H1 (cell line): ENCODE measurements around the gene RGP1. TPM values are rescaled to one million over a fixed set of nuclear protein-coding genes. Genes with fewer than 3 reads are reported as not detected.

ENCODE experiments used
- CREB1 ChIP-seq: IDR thresholded peaks from 2 replicates; pipeline ENCODE4 v1.6.1; 2012; ENCODE audit warnings: inconsistent platforms
- polyA plus RNA-seq, 7 experiments: library from polyadenylated mRNA; depleted of rRNA in 3 of 7; stranded (reverse) in 5 of 7; unstranded in 2 of 7; fragments of >200 nt in 5 of 7; fragments of 200-250 nt in 2 of 7; gene quantifications; 1 replicate in 5 of 7; 2 replicates in 1 of 7; 4 replicates in 1 of 7; pipeline versions ENCODE4 v1.2.1 to v1.2.3, GENCODE V29; 2011 to 2013; ENCODE audit warnings: missing spikeins in 2 of 7, mixed read lengths in 2 of 7
- total RNA-seq: library from RNA; stranded (reverse); fragmentation: NEBNext Ultra II Directional; extraction: Animal tissue kit (Norgen Biotek cat#: 25700); gene quantifications from 2 replicates; pipeline ENCODE4 v1.2.1, GENCODE V29; 2021
- TF ChIP-seq, protein P1 (sequence below): IDR thresholded peaks from 2 replicates; pipeline ENCODE4 v1.6.1; 2012; ENCODE audit warnings: low read length, inconsistent platforms

Gene RGP1
- total and polyA plus RNA-seq, 2 of the 8 experiments (the other 6 are each of a cell fraction or from before 2014, with no cell fraction given): 11.8 to 22.7 TPM

DNA sequence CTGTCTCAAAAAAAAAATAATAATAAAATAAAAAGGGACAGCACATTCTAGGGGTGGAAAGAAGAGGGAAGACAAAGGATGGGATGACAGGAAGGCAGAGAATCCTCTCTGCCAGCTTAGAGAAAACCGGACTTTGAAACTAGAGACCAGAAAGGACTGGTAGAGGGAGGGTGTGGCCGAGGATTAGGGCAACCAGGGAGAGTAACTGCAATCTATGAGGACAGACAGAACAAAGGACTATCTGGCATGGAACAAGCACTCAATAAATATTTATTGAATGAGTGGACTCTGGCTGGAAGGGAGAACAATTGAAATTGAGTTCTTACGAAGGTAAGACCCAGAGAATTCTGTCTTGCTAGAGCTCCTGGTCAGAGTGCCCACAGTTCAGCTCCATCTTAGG lies 2.5 kb upstream of the RGP1 start (continued):
- TF ChIP-seq, protein P1, sequence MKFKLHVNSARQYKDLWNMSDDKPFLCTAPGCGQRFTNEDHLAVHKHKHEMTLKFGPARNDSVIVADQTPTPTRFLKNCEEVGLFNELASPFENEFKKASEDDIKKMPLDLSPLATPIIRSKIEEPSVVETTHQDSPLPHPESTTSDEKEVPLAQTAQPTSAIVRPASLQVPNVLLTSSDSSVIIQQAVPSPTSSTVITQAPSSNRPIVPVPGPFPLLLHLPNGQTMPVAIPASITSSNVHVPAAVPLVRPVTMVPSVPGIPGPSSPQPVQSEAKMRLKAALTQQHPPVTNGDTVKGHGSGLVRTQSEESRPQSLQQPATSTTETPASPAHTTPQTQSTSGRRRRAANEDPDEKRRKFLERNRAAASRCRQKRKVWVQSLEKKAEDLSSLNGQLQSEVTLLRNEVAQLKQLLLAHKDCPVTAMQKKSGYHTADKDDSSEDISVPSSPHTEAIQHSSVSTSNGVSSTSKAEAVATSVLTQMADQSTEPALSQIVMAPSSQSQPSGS: no peak
- TF ChIP-seq CREB1: no peak
